Iris pigment epithelial cell (primary cell): Measurements from ENCODE around the gene SAYSD1.

Source experiments
- DNase-seq: peaks from one replicate; pipeline ENCODE4 v3.0.0-alpha.2; 2011; ENCODE audit warnings: low read depth

SAYSD1 gene

GRCh38 chr6:39058471-39059147, 56.4 kb downstream of the SAYSD1 start:
- no peak for DNase-seq

DNA sequence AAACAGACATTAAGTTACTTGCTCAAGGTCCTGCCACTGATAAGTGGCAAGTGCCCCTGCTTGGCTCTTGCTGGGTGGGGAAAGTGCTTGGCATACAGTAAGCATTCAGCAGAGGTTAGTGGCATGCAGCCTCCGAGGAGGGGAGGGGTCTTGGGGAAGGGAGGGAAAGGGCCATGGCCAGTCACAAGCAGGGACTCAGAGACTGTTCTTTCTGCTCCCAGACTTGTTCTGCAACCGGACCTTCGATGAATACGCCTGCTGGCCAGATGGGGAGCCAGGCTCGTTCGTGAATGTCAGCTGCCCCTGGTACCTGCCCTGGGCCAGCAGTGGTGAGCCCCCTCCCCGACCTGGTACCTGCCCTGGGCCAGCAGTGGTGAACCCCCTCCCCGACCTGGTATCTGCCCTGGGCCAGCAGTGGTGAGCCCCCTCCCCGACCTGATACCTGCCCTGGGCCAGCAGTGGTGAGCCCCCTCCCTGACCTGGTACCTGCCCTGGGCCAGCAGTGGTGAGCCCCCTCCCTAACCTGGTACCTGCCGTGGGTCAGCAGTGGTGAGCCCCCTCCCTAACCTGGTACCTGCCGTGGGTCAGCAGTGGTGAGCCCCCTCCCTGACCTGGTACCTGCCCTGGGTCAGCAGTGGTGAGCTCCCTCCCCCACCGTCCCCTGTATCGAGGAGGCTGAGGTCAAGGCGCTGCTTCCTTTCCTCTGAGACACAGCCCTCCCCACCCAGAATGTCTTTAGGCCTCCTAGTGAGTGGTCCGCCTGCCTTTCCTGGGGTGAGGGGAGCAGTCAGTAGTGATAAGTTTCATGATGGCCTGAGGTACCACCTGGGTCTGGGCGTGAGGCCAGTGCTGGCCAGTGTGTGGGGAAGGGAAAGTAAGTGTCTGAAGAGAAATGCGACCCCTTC, 57.5 kb downstream of the SAYSD1 start:
- no peak for DNase-seq

GRCh38 chr6:39056681-39057080, 58.3 kb downstream of the SAYSD1 start:
- no peak for DNase-seq

DNA sequence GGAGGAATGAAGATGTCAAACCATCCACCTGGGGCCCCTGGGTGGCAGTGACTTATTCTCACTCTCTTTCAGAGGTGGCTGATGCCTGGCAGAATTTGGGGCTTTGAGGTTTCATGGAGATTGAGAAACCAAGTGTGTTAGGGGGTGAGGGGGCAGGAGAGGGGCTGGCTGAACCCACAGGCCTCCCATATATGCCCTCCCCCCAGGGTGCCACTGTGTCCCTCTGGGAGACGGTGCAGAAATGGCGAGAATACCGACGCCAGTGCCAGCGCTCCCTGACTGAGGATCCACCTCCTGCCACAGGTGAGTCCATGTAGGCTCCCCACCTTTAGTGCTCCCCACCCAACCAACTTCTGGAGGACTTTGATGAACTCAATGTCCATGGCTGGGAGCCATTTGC, 58.8 kb downstream of the SAYSD1 start:
- DNase-seq, result no peak

- no peak for DNase-seq
Observed at GRCh38 chr6:39055661-39056060, 59.3 kb downstream of the SAYSD1 start.

- no peak for DNase-seq
Observed at GRCh38 chr6:39054577-39055142, 60.3 kb downstream of the SAYSD1 start.
